K562 (cell line): ENCODE data around the gene CMBL. TPM values are rescaled to one million over a fixed set of nuclear protein-coding genes. Genes with fewer than 3 reads are reported as not detected.

Experiments
- CREBBP ChIP-seq: IDR thresholded peaks from one replicate; pipeline ENCODE4 v1.6.1; 2012; ENCODE audit warnings: low read depth, mild to moderate bottlenecking, control low read depth, inconsistent platforms, low read length
- ELK1 ChIP-seq: sonication (generic); formaldehyde crosslinking; IDR thresholded peaks from 2 replicates; pipeline ENCODE4 v1.8.1; 2022; ENCODE audit warnings: missing genetic modification reagents
- GABPB1 ChIP-seq: sonication (generic); formaldehyde crosslinking; IDR thresholded peaks from 2 replicates; pipeline ENCODE4 v1.8.0; 2022; ENCODE audit warnings: mild to moderate bottlenecking, missing genetic modification reagents
- HIVEP1 ChIP-seq: fragments of 250-450 bp; sonication (Bioruptor Pico); IDR thresholded peaks from 2 replicates; pipeline ENCODE4 v1.4.0; 2020; ENCODE audit warnings: mild to moderate bottlenecking
- ID3 ChIP-seq, 2 experiments: fragments of 250-450 bp in 1 of 2; fragments of 450-650 bp in 1 of 2; sonication (Bioruptor Pico) in 1 of 2; IDR thresholded peaks; 2 replicates each; pipeline versions ENCODE4 v1.6.1 to v1.8.0; 2016 to 2021; ENCODE audit warnings: mild to moderate bottlenecking in 2 of 2, moderate library complexity in 2 of 2, missing compliant biosample characterization in 1 of 2, missing genetic modification characterization in 1 of 2
- KAT7 ChIP-seq: sonication (generic); formaldehyde crosslinking; IDR thresholded peaks from 2 replicates; pipeline ENCODE4 v1.8.0; 2022; ENCODE audit warnings: missing genetic modification reagents, mild to moderate bottlenecking, borderline replicate concordance
- MAFK ChIP-seq: IDR thresholded peaks from 2 replicates; pipeline ENCODE4 v1.6.1; 2011; ENCODE audit warnings: low read length, improper control_type of control experiment
- MCM5 ChIP-seq: fragments of 450-650 bp; IDR thresholded peaks from 2 replicates; pipeline ENCODE4 v1.6.1; 2016; ENCODE audit warnings: low read depth
- MTA3 ChIP-seq: fragments of 450-650 bp; formaldehyde crosslinking; IDR thresholded peaks from 2 replicates; pipeline ENCODE4 v1.6.1; 2017; ENCODE audit warnings: mild to moderate bottlenecking, borderline replicate concordance
- NCOA6 ChIP-seq: fragments of 450-650 bp; IDR thresholded peaks from 2 replicates; pipeline ENCODE4 v1.6.1; 2017; ENCODE audit warnings: mild to moderate bottlenecking
- RBM22 ChIP-seq: fragments of 200-400 bp; formaldehyde crosslinking; IDR thresholded peaks from 2 replicates; pipeline ENCODE4 v1.6.1; 2018; ENCODE audit warnings: low read length, low read depth; ENCODE audit not compliant: poor library complexity, severe bottlenecking
- RCOR1 ChIP-seq, 2 experiments: IDR thresholded peaks; 2 replicates each; pipeline ENCODE4 v1.6.1; 2012; ENCODE audit warnings: low read depth in 2 of 2, low read length in 2 of 2, borderline replicate concordance in 1 of 2, improper control_type of control experiment in 1 of 2
- TCFL5 ChIP-seq: fragments of 250-450 bp; sonication (Bioruptor Pico); conservative IDR thresholded peaks from 2 replicates; pipeline ENCODE4 v1.6.1; 2021; ENCODE audit warnings: mild to moderate bottlenecking, moderate library complexity, matching md5 sums
- THAP7 ChIP-seq: fragments of 250-450 bp; sonication (Bioruptor Pico); IDR thresholded peaks from 2 replicates; pipeline ENCODE4 v1.5.0; 2021
- ZBTB33 ChIP-seq: sonication (generic); formaldehyde crosslinking; IDR thresholded peaks from 2 replicates; pipeline ENCODE4 v1.8.1; 2023; ENCODE audit warnings: mild to moderate bottlenecking, missing genetic modification reagents
- ZNF12 ChIP-seq: sonication (generic); formaldehyde crosslinking; IDR thresholded peaks from 2 replicates; pipeline ENCODE4 v1.4.0; 2020; ENCODE audit warnings: mild to moderate bottlenecking, missing genetic modification reagents
- ZNF668 ChIP-seq: fragments of 250-450 bp; sonication (Bioruptor Pico); IDR thresholded peaks from 2 replicates; pipeline ENCODE4 v1.8.0; 2022; ENCODE audit warnings: mild to moderate bottlenecking, inconsistent platforms
- polyA plus RNA-seq, 8 experiments: library from polyadenylated mRNA; depleted of rRNA in 4 of 8; stranded (reverse) in 5 of 8; unstranded in 3 of 8; fragments of >200 nt; fragmentation: Nextera tagmentation in 2 of 8; fragmentation: Illumina TruSeq in 1 of 8; extraction: Ambion mirVana in 2 of 8; extraction: Trizol in 1 of 8; gene quantifications; 2 replicates each; pipeline versions ENCODE4 v1.2.1 to v1.2.3, GENCODE V29; 2011 to 2014; ENCODE audit warnings: inconsistent platforms in 1 of 8, missing spikeins in 1 of 8
- total RNA-seq, 7 experiments: library from RNA; depleted of rRNA in 6 of 7; stranded (reverse); fragments of >200 nt in 6 of 7; fragmentation: Illumina TruSeq in 2 of 7; extraction: Trizol in 2 of 7; gene quantifications; 2 replicates each; pipeline versions ENCODE4 v1.2.1 to v1.2.3, GENCODE V29; 2011 to 2021; ENCODE audit warnings: low replicate concordance in 1 of 7
- TF ChIP-seq, protein P1 (sequence below): fragments of 250-450 bp; sonication (Bioruptor Pico); IDR thresholded peaks from 2 replicates; pipeline ENCODE4 v1.5.0; 2020; ENCODE audit warnings: mild to moderate bottlenecking
- TF ChIP-seq, protein P2 (sequence below): fragments of 250-450 bp; sonication (Bioruptor Pico); IDR thresholded peaks from 2 replicates; pipeline ENCODE4 v1.8.0; 2022; ENCODE audit warnings: moderate library complexity, mild to moderate bottlenecking, inconsistent platforms

Gene CMBL
- total and polyA plus RNA-seq, 9 of the 15 experiments (the other 6 are each of a cell fraction or from before 2014, with no cell fraction given): 22.6 to 192 (median 71.1) TPM

DNA sequence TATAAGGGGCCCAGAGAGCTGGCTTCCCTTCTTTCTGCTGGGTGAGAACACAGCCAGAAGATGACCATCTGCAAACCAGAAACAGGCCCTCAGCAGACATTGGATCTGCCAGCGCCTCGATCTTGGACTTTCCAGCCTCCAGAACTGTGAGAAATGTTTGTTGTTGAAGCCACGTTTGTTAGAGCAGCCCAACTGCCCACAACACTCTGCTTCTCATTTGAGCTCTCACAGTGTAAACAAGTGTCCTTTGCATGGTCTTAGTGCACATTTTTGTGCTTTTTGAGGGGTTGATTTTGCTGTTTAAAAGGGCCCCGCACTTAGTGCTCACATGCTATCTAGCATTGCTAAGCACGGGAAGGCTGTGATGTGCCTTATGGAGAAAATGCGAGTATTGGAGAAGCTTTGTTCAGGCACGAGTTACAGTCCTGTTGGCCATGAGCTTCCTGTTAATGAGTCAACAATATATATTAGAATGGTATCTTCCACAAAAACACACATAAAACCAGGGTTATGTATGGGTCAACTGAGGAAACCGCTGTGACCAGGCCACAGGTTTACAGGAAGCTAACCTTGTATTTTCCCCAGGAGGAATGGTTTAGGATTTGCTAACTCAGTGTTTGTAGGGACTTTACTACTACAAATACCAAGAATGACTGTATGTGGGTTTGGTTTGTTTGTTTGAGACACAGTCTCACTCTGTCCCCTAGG lies 11.9 kb downstream of the CMBL start (continued):
- TF ChIP-seq, protein P1, sequence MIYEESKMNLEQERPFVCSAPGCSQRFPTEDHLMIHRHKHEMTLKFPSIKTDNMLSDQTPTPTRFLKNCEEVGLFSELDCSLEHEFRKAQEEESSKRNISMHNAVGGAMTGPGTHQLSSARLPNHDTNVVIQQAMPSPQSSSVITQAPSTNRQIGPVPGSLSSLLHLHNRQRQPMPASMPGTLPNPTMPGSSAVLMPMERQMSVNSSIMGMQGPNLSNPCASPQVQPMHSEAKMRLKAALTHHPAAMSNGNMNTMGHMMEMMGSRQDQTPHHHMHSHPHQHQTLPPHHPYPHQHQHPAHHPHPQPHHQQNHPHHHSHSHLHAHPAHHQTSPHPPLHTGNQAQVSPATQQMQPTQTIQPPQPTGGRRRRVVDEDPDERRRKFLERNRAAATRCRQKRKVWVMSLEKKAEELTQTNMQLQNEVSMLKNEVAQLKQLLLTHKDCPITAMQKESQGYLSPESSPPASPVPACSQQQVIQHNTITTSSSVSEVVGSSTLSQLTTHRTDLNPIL (CRISPR knock-in tag): 0 out of 2 replicates have a peak, but pooled peaks have one; percentile 28
- no peak for TF ChIP-seq ID3 (CRISPR knock-in tag; IDR thresholded peaks at IDR 0.05)
- TF ChIP-seq ID3 (tag; IDR thresholded peaks at IDR 0.05): no peak
- TF ChIP-seq RBM22: no peak
- no peak for TF ChIP-seq ELK1 (CRISPR knock-in tag)
- TF ChIP-seq MCM5: no peak
- TF ChIP-seq MTA3: no peak
- TF ChIP-seq RCOR1 (IDR thresholded peaks at IDR 0.05; ENCODE audit: borderline replicate concordance in 1 of 2, low read depth in 2 of 2, low read length in 2 of 2): no peak
- TF ChIP-seq MAFK: 0 out of 2 replicates have a peak, but pooled peaks have one; percentile 1
- peak; percentile 69; the same call in 1 of the 2 replicates for TF ChIP-seq ZNF668
- TF ChIP-seq KAT7 (CRISPR knock-in tag): no peak
- TF ChIP-seq CREBBP: no peak
- 0 out of 2 replicates have a peak, but pooled peaks have one; percentile 12 for TF ChIP-seq GABPB1 (CRISPR knock-in tag)
- TF ChIP-seq ZNF12: no peak
- no peak for TF ChIP-seq THAP7
- TF ChIP-seq ZBTB33 (CRISPR knock-in tag): no peak
- TF ChIP-seq, protein P2, sequence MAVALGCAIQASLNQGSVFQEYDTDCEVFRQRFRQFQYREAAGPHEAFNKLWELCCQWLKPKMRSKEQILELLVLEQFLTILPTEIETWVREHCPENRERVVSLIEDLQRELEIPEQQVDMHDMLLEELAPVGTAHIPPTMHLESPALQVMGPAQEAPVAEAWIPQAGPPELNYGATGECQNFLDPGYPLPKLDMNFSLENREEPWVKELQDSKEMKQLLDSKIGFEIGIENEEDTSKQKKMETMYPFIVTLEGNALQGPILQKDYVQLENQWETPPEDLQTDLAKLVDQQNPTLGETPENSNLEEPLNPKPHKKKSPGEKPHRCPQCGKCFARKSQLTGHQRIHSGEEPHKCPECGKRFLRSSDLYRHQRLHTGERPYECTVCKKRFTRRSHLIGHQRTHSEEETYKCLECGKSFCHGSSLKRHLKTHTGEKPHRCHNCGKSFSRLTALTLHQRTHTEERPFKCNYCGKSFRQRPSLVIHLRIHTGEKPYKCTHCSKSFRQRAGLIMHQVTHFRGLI (CRISPR knock-in tag): no peak
- TF ChIP-seq NCOA6: no peak
- no peak for TF ChIP-seq TCFL5 (CRISPR knock-in tag)
- no peak for TF ChIP-seq HIVEP1
